Neutrophil (primary cell): ENCODE measurements around the gene GBE1.

Experiments
- H3K27ac ChIP-seq: fragments of 200-600 bp; sonication (generic); 2 replicates; pipeline ENCODE4 v1.5.1; 2016; ENCODE audit warnings: mild to moderate bottlenecking, moderate library complexity
- H3K27me3 ChIP-seq: fragments of 200-600 bp; sonication (generic); 2 replicates; pipeline ENCODE4 v1.6.0; 2016; ENCODE audit warnings: mild to moderate bottlenecking
- H3K36me3 ChIP-seq: fragments of 200-600 bp; sonication (generic); 2 replicates; pipeline ENCODE4 v1.5.1; 2017
- H3K4me1 ChIP-seq, 2 experiments: fragments of 200-600 bp in 1 of 2; sonication (generic) in 1 of 2; 1 replicate in 1 of 2; 2 replicates in 1 of 2; pipeline versions ENCODE4 v1.5.1 to v1.6.1; 2013 to 2016; ENCODE audit warnings: low read depth in 1 of 2, low read length in 1 of 2, mild to moderate bottlenecking in 1 of 2, moderate library complexity in 1 of 2; ENCODE audit not compliant: control insufficient read depth in 1 of 2, insufficient read depth in 1 of 2
- H3K4me3 ChIP-seq, 2 experiments: fragments of 200-600 bp in 1 of 2; sonication (generic) in 1 of 2; 1 replicate in 1 of 2; 2 replicates in 1 of 2; pipeline ENCODE4 v1.5.1; 2013 to 2016; ENCODE audit warnings: low read depth in 1 of 2, low read length in 1 of 2, mild to moderate bottlenecking in 1 of 2, moderate library complexity in 1 of 2
- H3K9me3 ChIP-seq: fragments of 200-600 bp; sonication (generic); 2 replicates; pipeline ENCODE4 v1.5.1; 2016
- CTCF ChIP-seq: fragments of 200-600 bp; sonication (generic); IDR thresholded peaks from 2 replicates; pipeline ENCODE4 v1.5.1; 2016; ENCODE audit warnings: antibody characterized with exemption

Gene GBE1

GRCh38 chr3:81789691-81790090 is 28.2 kb upstream of the GBE1 start:
- no peak overlapping the region for H3K4me3 ChIP-seq
- H3K4me1 ChIP-seq: no peaks in the 10 kb centered on the region
- TF ChIP-seq CTCF: no peak
- H3K27me3 ChIP-seq: no peaks in the 10 kb centered on the region
- no peaks in the 10 kb centered on the region for H3K36me3 ChIP-seq
- H3K27ac ChIP-seq: no peak overlapping the region
- no peaks in the 10 kb centered on the region for H3K9me3 ChIP-seq

GRCh38 chr3:81788610-81789009 is 27.2 kb upstream of the GBE1 start:
- no peaks in the 10 kb centered on the region for H3K9me3 ChIP-seq
- no peak overlapping the region for H3K4me3 ChIP-seq
- H3K27me3 ChIP-seq: no peaks in the 10 kb centered on the region
- no peaks in the 10 kb centered on the region for H3K4me1 ChIP-seq
- TF ChIP-seq CTCF: no peak
- no peak overlapping the region for H3K27ac ChIP-seq
- no peaks in the 10 kb centered on the region for H3K36me3 ChIP-seq

- no peaks in the 10 kb centered on the region for H3K27me3 ChIP-seq
- TF ChIP-seq CTCF: no peak
- H3K27ac ChIP-seq: no peak overlapping the region
- H3K36me3 ChIP-seq: no peaks in the 10 kb centered on the region
- H3K9me3 ChIP-seq: no peaks in the 10 kb centered on the region
- no peak overlapping the region for H3K4me3 ChIP-seq
- no peaks in the 10 kb centered on the region for H3K4me1 ChIP-seq
These were observed 26.6 kb upstream of the GBE1 start for GRCh38 chr3:81788044-81788443.

GRCh38 chr3:81782585-81782984 is 21.1 kb upstream of the GBE1 start:
- no peaks in the 10 kb centered on the region for H3K27me3 ChIP-seq
- H3K4me1 ChIP-seq: no peaks in the 10 kb centered on the region
- no peaks in the 10 kb centered on the region for H3K36me3 ChIP-seq
- H3K27ac ChIP-seq: no peak overlapping the region
- H3K9me3 ChIP-seq: no peaks in the 10 kb centered on the region
- TF ChIP-seq CTCF: no peak
- no peak overlapping the region for H3K4me3 ChIP-seq

GRCh38 chr3:81778678-81779182 is 17.3 kb upstream of the GBE1 start:
- no peak for TF ChIP-seq CTCF
- H3K36me3 ChIP-seq: no peaks in the 10 kb centered on the region

GRCh38 chr3:81776643-81777042 is 15.2 kb upstream of the GBE1 start:
- H3K36me3 ChIP-seq: no peaks in the 10 kb centered on the region
- H3K9me3 ChIP-seq: no peaks in the 10 kb centered on the region
- H3K27me3 ChIP-seq: no peaks in the 10 kb centered on the region
- no peak for TF ChIP-seq CTCF
- no peak overlapping the region for H3K27ac ChIP-seq
- H3K4me3 ChIP-seq: no peak overlapping the region
- no peaks in the 10 kb centered on the region for H3K4me1 ChIP-seq

More at GRCh38 chr3:81778678-81779182, 17.3 kb upstream of the GBE1 start:
- H3K27ac ChIP-seq: no peak overlapping the region
- no peaks in the 10 kb centered on the region for H3K27me3 ChIP-seq
- H3K4me3 ChIP-seq: no peak overlapping the region
- no peaks in the 10 kb centered on the region for H3K4me1 ChIP-seq
- no peaks in the 10 kb centered on the region for H3K9me3 ChIP-seq
